Thyroid gland (tissue), 4 donors: ENCODE results near the gene CUTA.
A peak's percentile ranks its signal among the peaks of the same experiment; 100 is the strongest.

ENCODE experiments used
- POLR2A ChIP-seq, 2 donors: fragments of 450-650 bp; IDR thresholded peaks; one replicate each; pipeline ENCODE4 v1.6.1; 2017; ENCODE audit warnings: antibody characterized with exemption in 2 of 2, mild to moderate bottlenecking in 2 of 2, moderate library complexity in 1 of 2
- TF ChIP-seq, protein P1 (sequence below), 6 experiments: fragments of 200-600 bp in 3 of 6; fragments of 450-650 bp in 3 of 6; sonication (generic) in 3 of 6; IDR thresholded peaks; one replicate each; pipeline ENCODE4 v1.5.1; 2016 to 2019; ENCODE audit warnings: antibody characterized with exemption in 6 of 6, mild to moderate bottlenecking in 2 of 6, inconsistent platforms in 1 of 6, moderate library complexity in 1 of 6

DNA sequence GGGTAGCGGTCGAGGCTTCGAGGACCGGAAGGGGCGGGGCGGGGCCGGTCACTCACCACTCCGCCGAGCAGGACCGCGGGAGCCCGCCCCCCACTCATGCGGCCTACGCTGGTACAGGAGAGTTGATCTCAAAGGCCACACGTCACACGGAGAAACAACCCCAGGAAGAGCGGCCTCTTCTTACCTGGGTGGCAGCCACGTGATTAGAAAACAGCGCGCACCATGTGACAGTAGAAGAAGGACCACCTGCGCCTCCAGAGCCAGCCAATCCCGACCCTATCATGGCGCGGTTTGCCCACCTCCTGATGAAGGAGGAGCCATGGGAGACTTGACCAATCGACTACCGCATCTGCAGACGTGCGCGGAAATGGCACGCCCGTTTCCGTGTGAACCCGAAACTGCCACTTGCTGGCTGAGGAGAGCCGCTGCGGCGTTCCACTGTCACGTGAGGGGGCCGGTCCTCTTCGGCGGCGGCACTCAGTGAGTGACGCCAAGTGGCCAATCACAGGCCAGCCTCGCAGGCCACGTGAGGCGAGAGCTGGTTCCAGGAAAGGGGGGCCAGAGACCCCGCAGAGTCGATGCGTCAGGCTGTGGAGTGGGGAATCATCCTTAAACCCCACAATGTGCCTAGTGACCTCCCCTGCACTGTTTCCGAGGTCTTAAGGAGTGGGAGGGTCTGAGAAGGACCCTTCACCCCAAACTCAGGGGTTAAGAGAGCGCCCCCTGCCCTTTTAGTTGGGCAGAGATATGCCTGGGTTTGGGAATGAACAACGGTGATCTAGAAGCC, at the start of gene CUTA:
- TF ChIP-seq, protein P1, sequence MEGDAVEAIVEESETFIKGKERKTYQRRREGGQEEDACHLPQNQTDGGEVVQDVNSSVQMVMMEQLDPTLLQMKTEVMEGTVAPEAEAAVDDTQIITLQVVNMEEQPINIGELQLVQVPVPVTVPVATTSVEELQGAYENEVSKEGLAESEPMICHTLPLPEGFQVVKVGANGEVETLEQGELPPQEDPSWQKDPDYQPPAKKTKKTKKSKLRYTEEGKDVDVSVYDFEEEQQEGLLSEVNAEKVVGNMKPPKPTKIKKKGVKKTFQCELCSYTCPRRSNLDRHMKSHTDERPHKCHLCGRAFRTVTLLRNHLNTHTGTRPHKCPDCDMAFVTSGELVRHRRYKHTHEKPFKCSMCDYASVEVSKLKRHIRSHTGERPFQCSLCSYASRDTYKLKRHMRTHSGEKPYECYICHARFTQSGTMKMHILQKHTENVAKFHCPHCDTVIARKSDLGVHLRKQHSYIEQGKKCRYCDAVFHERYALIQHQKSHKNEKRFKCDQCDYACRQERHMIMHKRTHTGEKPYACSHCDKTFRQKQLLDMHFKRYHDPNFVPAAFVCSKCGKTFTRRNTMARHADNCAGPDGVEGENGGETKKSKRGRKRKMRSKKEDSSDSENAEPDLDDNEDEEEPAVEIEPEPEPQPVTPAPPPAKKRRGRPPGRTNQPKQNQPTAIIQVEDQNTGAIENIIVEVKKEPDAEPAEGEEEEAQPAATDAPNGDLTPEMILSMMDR (IDR thresholded peaks at IDR 0.05): peak in 4 of 6 experiments; percentile 36 to 55 (median 42)
- peak in 1 of 2 donors; percentile 88 for TF ChIP-seq POLR2A (IDR thresholded peaks at IDR 0.05)
